Measurements from ENCODE around the gene WIZ.

The WIZ gene

GRCh38 chr19:15447057-15447456 lies 2.7 kb downstream of the WIZ start:
- no peak for TF ChIP-seq CTCF (IDR thresholded peaks at IDR 0.05; ENCODE audit: insufficient read depth, low read length, poor library complexity, severe bottlenecking)
- no peak for DNase-seq (ENCODE audit: extremely low read depth, insufficient read length)
- Histone ChIP-seq H3K4me3 (replicated peaks; ENCODE audit: low read depth, low read length) (no peak overlapping the region), H3K27me3 (replicated peaks; ENCODE audit: control insufficient read depth, insufficient read depth, low read length) (no peaks in the 10 kb centered on the region), H3K36me3 (ENCODE audit: control insufficient read depth, insufficient read depth, low read length) (peaks cover 5% of the 10 kb centered on the region)

- Histone ChIP-seq H3K36me3 (ENCODE audit: control insufficient read depth, insufficient read depth, low read length) (no peaks in the 10 kb centered on the region), H3K27me3 (replicated peaks; ENCODE audit: control insufficient read depth, insufficient read depth, low read length) (no peaks in the 10 kb centered on the region), H3K4me3 (replicated peaks; ENCODE audit: low read depth, low read length) (no peak overlapping the region)
- no peak for DNase-seq (ENCODE audit: extremely low read depth, insufficient read length)
- TF ChIP-seq CTCF (IDR thresholded peaks at IDR 0.05; ENCODE audit: insufficient read depth, low read length, poor library complexity, severe bottlenecking): no peak
Observed at GRCh38 chr19:15445807-15446376, 3.9 kb downstream of the WIZ start.

GRCh38 chr19:15445227-15445605 lies 4.5 kb downstream of the WIZ start:
- no peak for DNase-seq (ENCODE audit: extremely low read depth, insufficient read length)
- no peak for TF ChIP-seq CTCF (IDR thresholded peaks at IDR 0.05; ENCODE audit: insufficient read depth, low read length, poor library complexity, severe bottlenecking)
- Histone ChIP-seq H3K27me3 (replicated peaks; ENCODE audit: control insufficient read depth, insufficient read depth, low read length) (no peaks in the 10 kb centered on the region), H3K36me3 (ENCODE audit: control insufficient read depth, insufficient read depth, low read length) (no peaks in the 10 kb centered on the region), H3K4me3 (replicated peaks; ENCODE audit: low read depth, low read length) (no peak overlapping the region)

GRCh38 chr19:15444505-15445226 lies 5.1 kb downstream of the WIZ start:
- Histone ChIP-seq H3K27me3 (replicated peaks; ENCODE audit: control insufficient read depth, insufficient read depth, low read length) (no peaks in the 10 kb centered on the region), H3K4me3 (replicated peaks; ENCODE audit: low read depth, low read length) (no peak overlapping the region), H3K36me3 (ENCODE audit: control insufficient read depth, insufficient read depth, low read length) (no peaks in the 10 kb centered on the region)
- no peak for TF ChIP-seq CTCF (IDR thresholded peaks at IDR 0.05; ENCODE audit: insufficient read depth, low read length, poor library complexity, severe bottlenecking)
- DNase-seq (ENCODE audit: extremely low read depth, insufficient read length): no peak

- Histone ChIP-seq H3K36me3 (ENCODE audit: control insufficient read depth, insufficient read depth, low read length) (no peaks in the 10 kb centered on the region), H3K27me3 (replicated peaks; ENCODE audit: control insufficient read depth, insufficient read depth, low read length) (no peaks in the 10 kb centered on the region), H3K4me3 (replicated peaks; ENCODE audit: low read depth, low read length) (no peak overlapping the region)
- DNase-seq (ENCODE audit: extremely low read depth, insufficient read length): no peak
- no peak for TF ChIP-seq CTCF (IDR thresholded peaks at IDR 0.05; ENCODE audit: insufficient read depth, low read length, poor library complexity, severe bottlenecking)
Observed at GRCh38 chr19:15443838-15444237, 5.9 kb downstream of the WIZ start.

Data from GM06990 (cell line).